ENCODE data around the gene SCARB2. TPM values are rescaled to one million over a fixed set of nuclear protein-coding genes. Genes with fewer than 3 reads are reported as not detected.
A peak's percentile ranks its signal among the peaks of the same experiment; 100 is the strongest.

SCARB2 gene
- polyA plus RNA-seq, 1 donor (not counting 4 experiments of a cell fraction or from before 2014, with no cell fraction given): 72.2 TPM

DNA sequence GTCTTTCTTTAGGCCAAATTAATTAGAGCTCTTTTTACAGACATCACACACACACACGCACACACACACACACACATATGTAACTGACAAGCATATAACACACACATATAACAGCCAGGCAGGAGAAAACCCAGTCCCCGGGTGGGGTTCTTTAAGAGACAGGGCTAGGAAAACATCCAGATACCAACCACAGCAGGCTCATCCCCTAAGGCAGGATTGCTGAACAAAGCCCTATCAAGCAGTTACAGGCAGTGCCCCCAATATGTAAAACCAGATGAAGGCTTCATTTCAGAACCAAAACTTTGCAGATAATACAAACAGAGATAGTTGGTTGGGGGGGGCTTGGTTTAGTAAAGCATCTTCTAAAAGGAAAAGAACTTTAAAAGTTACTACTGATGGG lies 19.9 kb upstream of the SCARB2 start:
- Histone ChIP-seq H4K20me1 (ENCODE audit: control insufficient read depth, extremely low read depth, insufficient read depth, low read length) (no peaks in the 10 kb centered on the region), H3K4me1 (ENCODE audit: control insufficient read depth, extremely low read depth, insufficient read depth, low read length) (peaks cover 13% of the 10 kb centered on the region), H3K4me3 (ENCODE audit: control insufficient read depth in 2 of 3, extremely low read depth in 1 of 3, insufficient read depth in 2 of 3, low read depth in 1 of 3, low read length in 3 of 3) (peak overlapping the region; percentile 66 to 97 (median 90)), H3K27ac (ENCODE audit: control insufficient read depth, insufficient read depth, low read length) (peak overlapping the region; percentile 79), H3K4me2 (ENCODE audit: control insufficient read depth, extremely low read depth, insufficient read depth, low read depth, low read length) (peak overlapping the region; percentile 74), H3K9me1 (ENCODE audit: control insufficient read depth, extremely low read depth, insufficient read depth, low read length) (no peaks in the 10 kb centered on the region), H2AFZ (ENCODE audit: control insufficient read depth, low read length) (peak overlapping the region; percentile 96), H3K9ac (ENCODE audit: control insufficient read depth, extremely low read depth, insufficient read depth, low read length) (peak overlapping the region; percentile 88), H3K36me3 (ENCODE audit: control insufficient read depth in 2 of 2, extremely low read depth in 1 of 2, insufficient read depth in 2 of 2, low read length in 2 of 2) (peaks cover 13 to 16% of the 10 kb centered on the region in 2 experiments), H3K79me2 (ENCODE audit: control insufficient read depth, insufficient read depth, low read length) (peaks cover 42% of the 10 kb centered on the region), H3K9me3 (ENCODE audit: control insufficient read depth, low read depth, low read length) (peaks cover 5% of the 10 kb centered on the region), H3K27me3 (ENCODE audit: control insufficient read depth, extremely low read depth, insufficient read depth, low read length) (no peaks in the 10 kb centered on the region)
- DNase-seq (ENCODE audit: low read depth, low spot score) (no peak), FAIRE-seq (peak; percentile 41)
- dilution Hi-C loops (cut with MboI; ENCODE audit: extremely low pct_ligation_motif_present, low sequenced_read_pairs): no loop called here
- TF ChIP-seq EZH2 (IDR thresholded peaks at IDR 0.05; ENCODE audit: low read length): no peak
- TF ChIP-seq, protein P1, sequence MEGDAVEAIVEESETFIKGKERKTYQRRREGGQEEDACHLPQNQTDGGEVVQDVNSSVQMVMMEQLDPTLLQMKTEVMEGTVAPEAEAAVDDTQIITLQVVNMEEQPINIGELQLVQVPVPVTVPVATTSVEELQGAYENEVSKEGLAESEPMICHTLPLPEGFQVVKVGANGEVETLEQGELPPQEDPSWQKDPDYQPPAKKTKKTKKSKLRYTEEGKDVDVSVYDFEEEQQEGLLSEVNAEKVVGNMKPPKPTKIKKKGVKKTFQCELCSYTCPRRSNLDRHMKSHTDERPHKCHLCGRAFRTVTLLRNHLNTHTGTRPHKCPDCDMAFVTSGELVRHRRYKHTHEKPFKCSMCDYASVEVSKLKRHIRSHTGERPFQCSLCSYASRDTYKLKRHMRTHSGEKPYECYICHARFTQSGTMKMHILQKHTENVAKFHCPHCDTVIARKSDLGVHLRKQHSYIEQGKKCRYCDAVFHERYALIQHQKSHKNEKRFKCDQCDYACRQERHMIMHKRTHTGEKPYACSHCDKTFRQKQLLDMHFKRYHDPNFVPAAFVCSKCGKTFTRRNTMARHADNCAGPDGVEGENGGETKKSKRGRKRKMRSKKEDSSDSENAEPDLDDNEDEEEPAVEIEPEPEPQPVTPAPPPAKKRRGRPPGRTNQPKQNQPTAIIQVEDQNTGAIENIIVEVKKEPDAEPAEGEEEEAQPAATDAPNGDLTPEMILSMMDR (optimal IDR thresholded peaks at IDR 0.05 in 1 of 3, IDR thresholded peaks at IDR 0.05 in 1 of 3, conservative IDR thresholded peaks at IDR 0.05 in 1 of 3; ENCODE audit: extremely low read depth in 1 of 3, insufficient read depth in 2 of 3, low read length in 3 of 3): no peak

DNA sequence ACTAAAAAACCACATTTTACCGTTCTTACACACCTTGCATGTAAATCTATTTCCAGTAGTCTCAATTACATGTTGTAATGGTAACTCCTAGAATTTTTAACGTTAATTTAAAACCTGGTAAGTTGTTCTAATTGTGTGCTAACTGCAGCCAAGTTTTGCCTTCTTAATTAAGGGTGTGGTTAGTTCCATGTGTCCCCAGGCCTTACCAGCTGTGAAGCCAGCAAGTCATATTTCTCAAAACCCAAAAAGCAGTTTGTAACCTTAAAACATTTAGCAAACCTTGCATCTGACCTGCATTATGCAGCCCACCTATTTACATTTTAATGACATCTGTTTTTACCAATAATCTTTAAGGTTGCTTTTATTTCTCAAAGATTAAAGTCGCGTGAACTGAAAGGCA lies 19.5 kb upstream of the SCARB2 start:
- peak overlapping the region; percentile 79 for H3K27ac ChIP-seq (ENCODE audit: control insufficient read depth, insufficient read depth, low read length)
- H3K36me3 ChIP-seq (ENCODE audit: control insufficient read depth in 2 of 2, extremely low read depth in 1 of 2, insufficient read depth in 2 of 2, low read length in 2 of 2): peaks cover 13 to 16% of the 10 kb centered on the region in 2 experiments
- H3K79me2 ChIP-seq (ENCODE audit: control insufficient read depth, insufficient read depth, low read length): peaks cover 42% of the 10 kb centered on the region
- FAIRE-seq (peak; percentile 75), DNase-seq (ENCODE audit: low read depth, low spot score) (no peak)
- H3K9me3 ChIP-seq (ENCODE audit: control insufficient read depth, low read depth, low read length): peaks cover 5% of the 10 kb centered on the region
- H3K4me2 ChIP-seq (ENCODE audit: control insufficient read depth, extremely low read depth, insufficient read depth, low read depth, low read length): peak overlapping the region; percentile 74
- dilution Hi-C loops (cut with MboI; ENCODE audit: extremely low pct_ligation_motif_present, low sequenced_read_pairs): no loop called here
- no peaks in the 10 kb centered on the region for H4K20me1 ChIP-seq (ENCODE audit: control insufficient read depth, extremely low read depth, insufficient read depth, low read length)
- H3K9me1 ChIP-seq (ENCODE audit: control insufficient read depth, extremely low read depth, insufficient read depth, low read length): no peaks in the 10 kb centered on the region
- H3K27me3 ChIP-seq (ENCODE audit: control insufficient read depth, extremely low read depth, insufficient read depth, low read length): no peaks in the 10 kb centered on the region
- H2AFZ ChIP-seq (ENCODE audit: control insufficient read depth, low read length): no peak overlapping the region
- H3K4me3 ChIP-seq (ENCODE audit: control insufficient read depth in 2 of 3, extremely low read depth in 1 of 3, insufficient read depth in 2 of 3, low read depth in 1 of 3, low read length in 3 of 3): peak overlapping the region; percentile 66 to 97 (median 90)
- H3K4me1 ChIP-seq (ENCODE audit: control insufficient read depth, extremely low read depth, insufficient read depth, low read length): peaks cover 13% of the 10 kb centered on the region
- no peak for TF ChIP-seq EZH2 (IDR thresholded peaks at IDR 0.05; ENCODE audit: low read length)
- TF ChIP-seq, protein P1 (optimal IDR thresholded peaks at IDR 0.05 in 1 of 3, IDR thresholded peaks at IDR 0.05 in 1 of 3, conservative IDR thresholded peaks at IDR 0.05 in 1 of 3; ENCODE audit: extremely low read depth in 1 of 3, insufficient read depth in 2 of 3, low read length in 3 of 3): no peak
- H3K9ac ChIP-seq (ENCODE audit: control insufficient read depth, extremely low read depth, insufficient read depth, low read length): peak overlapping the region; percentile 88

Measured in keratinocyte (primary cell).